Type B pancreatic cell (in vitro differentiated cells): ENCODE measurements around the gene PLSCR2. TPM values are rescaled to one million over a fixed set of nuclear protein-coding genes. Genes with fewer than 3 reads are reported as not detected.
"Not testable (repeated sequence)": the region's sequence is repeated elsewhere in the genome, so short reads cannot be mapped to it uniquely, and the experiment has no call there.

Experiments used
- DNase-seq: peaks from one replicate; pipeline ENCODE4 v3.0.0; 2021; ENCODE audit warnings: mixed read lengths; ENCODE audit not compliant: unreplicated experiment; ENCODE audit errors: extremely low spot score
- H3K27ac Mint-ChIP-seq: 2 replicates; pipeline ENCODE4 v1.8.0; 2021; ENCODE audit warnings: mild to moderate bottlenecking, mixed read lengths
- H3K27me3 Mint-ChIP-seq: 2 replicates; pipeline ENCODE4 v1.8.0; 2021; ENCODE audit warnings: mixed read lengths
- H3K36me3 Mint-ChIP-seq: 2 replicates; pipeline ENCODE4 v1.8.0; 2021; ENCODE audit warnings: mixed read lengths
- H3K4me1 Mint-ChIP-seq: one replicate; pipeline ENCODE4 v1.8.0; 2021; ENCODE audit warnings: mixed read lengths; ENCODE audit not compliant: unreplicated experiment
- H3K4me3 Mint-ChIP-seq: 2 replicates; pipeline ENCODE4 v1.8.0; 2021; ENCODE audit warnings: mild to moderate bottlenecking, mixed read lengths
- H3K9me3 Mint-ChIP-seq: 2 replicates; pipeline ENCODE4 v1.8.0; 2021; ENCODE audit warnings: mixed read lengths
- CTCF ChIP-seq: fragments of 200-600 bp; sonication (generic); conservative IDR thresholded peaks from 2 replicates; pipeline ENCODE4 v1.5.0; 2021; ENCODE audit warnings: antibody characterized with exemption, mild to moderate bottlenecking
- total RNA-seq: library from RNA; stranded (reverse); gene quantifications from 2 replicates; pipeline ENCODE4 v1.2.1, GENCODE V29; 2021; ENCODE audit warnings: low replicate concordance

Gene PLSCR2
- total RNA-seq, 1 donor from 2014 or later, result not detected

- no peak overlapping the region for H3K27ac Mint-ChIP-seq
- no peak for TF ChIP-seq CTCF
Measured at GRCh38 chr3:146431240-146431639, 38.1 kb downstream of the PLSCR2 start.

GRCh38 chr3:146425341-146425740 lies 44.0 kb downstream of the PLSCR2 start:
- no peak overlapping the region for H3K4me3 Mint-ChIP-seq
- DNase-seq, result no peak
- H3K4me1 Mint-ChIP-seq, result no peaks in the 10 kb centered on the region
- H3K27me3 Mint-ChIP-seq, result no peaks in the 10 kb centered on the region
- H3K36me3 Mint-ChIP-seq, result no peaks in the 10 kb centered on the region
- H3K9me3 Mint-ChIP-seq, result no peaks in the 10 kb centered on the region
- no peak for TF ChIP-seq CTCF
- H3K27ac Mint-ChIP-seq, result no peak overlapping the region

More at GRCh38 chr3:146431240-146431639, 38.1 kb downstream of the PLSCR2 start:
- H3K4me3 Mint-ChIP-seq, result no peak overlapping the region
- no peaks in the 10 kb centered on the region for H3K36me3 Mint-ChIP-seq
- H3K27me3 Mint-ChIP-seq, result no peaks in the 10 kb centered on the region
- DNase-seq, result no peak
- no peaks in the 10 kb centered on the region for H3K4me1 Mint-ChIP-seq
- no peaks in the 10 kb centered on the region for H3K9me3 Mint-ChIP-seq

- Mint-ChIP-seq H3K27me3 (no peaks in the 10 kb centered on the region), H3K36me3 (no peaks in the 10 kb centered on the region), H3K4me1 (no peaks in the 10 kb centered on the region), H3K9me3 (no peaks in the 10 kb centered on the region), H3K4me3 (no peak overlapping the region), H3K27ac (no peak overlapping the region)
- no peak for DNase-seq
- no peak for TF ChIP-seq CTCF
Measured at GRCh38 chr3:146421819-146422759, 47.3 kb downstream of the PLSCR2 start.

GRCh38 chr3:146416366-146416765 lies 53.0 kb downstream of the PLSCR2 start:
- TF ChIP-seq CTCF, result no peak
- Mint-ChIP-seq H3K4me3 (no peak overlapping the region), H3K9me3 (peaks cover 6% of the 10 kb centered on the region), H3K36me3 (no peaks in the 10 kb centered on the region), H3K27ac (no peak overlapping the region), H3K4me1 (no peaks in the 10 kb centered on the region), H3K27me3 (no peaks in the 10 kb centered on the region)
- no peak for DNase-seq

- Mint-ChIP-seq H3K27ac (no peak overlapping the region), H3K36me3 (no peaks in the 10 kb centered on the region), H3K9me3 (peaks cover 6% of the 10 kb centered on the region), H3K27me3 (no peaks in the 10 kb centered on the region), H3K4me1 (no peaks in the 10 kb centered on the region), H3K4me3 (no peak overlapping the region)
- no peak for DNase-seq
- no peak for TF ChIP-seq CTCF
Measured at GRCh38 chr3:146414010-146414409, 55.4 kb downstream of the PLSCR2 start.

GRCh38 chr3:146412711-146413110 lies 56.6 kb downstream of the PLSCR2 start:
- not testable (repeated sequence) for DNase-seq, H3K27me3 Mint-ChIP-seq, H3K9me3 Mint-ChIP-seq, H3K4me3 Mint-ChIP-seq, H3K36me3 Mint-ChIP-seq, H3K4me1 Mint-ChIP-seq, H3K27ac Mint-ChIP-seq
